ENCODE data around the gene TEX19.

- TF ChIP-seq TAF1 (IDR thresholded peaks at IDR 0.05; ENCODE audit: borderline replicate concordance, low read depth, low read length) (no peak), POLR2A (IDR thresholded peaks at IDR 0.05; ENCODE audit: low read depth, low read length) (no peak)
Measured at GRCh38 chr17:82313195-82314011, 45.6 kb upstream of the TEX19 start.

All from GM12892 (cell line).